Measurements from ENCODE around the gene SPAG9.
A peak's percentile ranks its signal among the peaks of the same experiment; 100 is the strongest.

DNA sequence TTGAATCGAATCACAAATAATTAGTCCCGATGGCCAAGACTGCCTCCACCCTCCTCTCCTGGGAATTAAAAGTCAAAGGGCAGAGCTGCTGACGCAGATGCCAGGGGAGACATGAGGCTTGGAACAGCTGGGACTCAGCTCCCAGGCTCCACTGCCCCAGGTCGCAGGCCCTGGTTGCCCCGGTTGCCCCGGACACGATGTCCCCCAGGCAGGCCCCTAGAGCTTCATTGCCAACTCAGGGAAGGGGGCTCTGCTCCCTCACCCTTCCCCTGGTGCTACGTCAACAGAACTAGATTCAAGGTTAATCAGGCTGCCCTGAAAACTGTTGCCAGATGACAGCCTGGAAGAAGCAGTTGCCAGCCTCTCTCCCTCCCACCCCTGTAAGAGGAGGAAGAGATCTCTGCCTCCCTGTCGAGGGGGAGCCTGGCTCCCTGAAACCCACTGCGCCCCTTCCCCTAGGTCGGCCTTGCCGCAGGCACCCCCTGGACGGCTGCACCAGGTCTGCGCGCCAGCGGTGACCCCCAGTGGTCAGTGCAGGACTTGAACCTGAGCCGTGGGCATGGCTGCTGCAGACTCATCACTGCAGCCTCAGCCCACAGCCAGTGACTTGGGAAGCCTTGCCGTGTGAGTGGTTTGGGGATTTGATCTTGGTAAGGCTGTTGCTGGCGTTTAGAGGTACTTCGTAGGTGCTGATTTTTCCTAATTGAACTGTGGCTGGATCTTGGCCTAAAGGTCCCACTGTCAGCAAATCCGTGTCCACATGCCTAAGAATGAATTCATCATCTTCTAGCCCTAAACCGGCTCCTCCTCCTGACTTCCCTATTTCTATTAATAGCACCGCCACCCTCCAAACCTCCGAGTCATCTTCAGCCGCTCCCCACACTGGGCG lies 170.4 kb downstream of the SPAG9 start:
- TF ChIP-seq, protein P1, sequence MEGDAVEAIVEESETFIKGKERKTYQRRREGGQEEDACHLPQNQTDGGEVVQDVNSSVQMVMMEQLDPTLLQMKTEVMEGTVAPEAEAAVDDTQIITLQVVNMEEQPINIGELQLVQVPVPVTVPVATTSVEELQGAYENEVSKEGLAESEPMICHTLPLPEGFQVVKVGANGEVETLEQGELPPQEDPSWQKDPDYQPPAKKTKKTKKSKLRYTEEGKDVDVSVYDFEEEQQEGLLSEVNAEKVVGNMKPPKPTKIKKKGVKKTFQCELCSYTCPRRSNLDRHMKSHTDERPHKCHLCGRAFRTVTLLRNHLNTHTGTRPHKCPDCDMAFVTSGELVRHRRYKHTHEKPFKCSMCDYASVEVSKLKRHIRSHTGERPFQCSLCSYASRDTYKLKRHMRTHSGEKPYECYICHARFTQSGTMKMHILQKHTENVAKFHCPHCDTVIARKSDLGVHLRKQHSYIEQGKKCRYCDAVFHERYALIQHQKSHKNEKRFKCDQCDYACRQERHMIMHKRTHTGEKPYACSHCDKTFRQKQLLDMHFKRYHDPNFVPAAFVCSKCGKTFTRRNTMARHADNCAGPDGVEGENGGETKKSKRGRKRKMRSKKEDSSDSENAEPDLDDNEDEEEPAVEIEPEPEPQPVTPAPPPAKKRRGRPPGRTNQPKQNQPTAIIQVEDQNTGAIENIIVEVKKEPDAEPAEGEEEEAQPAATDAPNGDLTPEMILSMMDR (IDR thresholded peaks at IDR 0.05; ENCODE audit: low read depth, low read length, poor library complexity, severe bottlenecking): peak; percentile 82
- no peak for TF ChIP-seq EZH2phosphoT487 (IDR thresholded peaks at IDR 0.05; ENCODE audit: borderline replicate concordance, low read length)
